GM19452 (cell line): ENCODE results near the gene FAAP24.
"Not testable (repeated sequence)": the region's sequence is repeated elsewhere in the genome, so short reads cannot be mapped to it uniquely, and the experiment has no call there.

ENCODE experiments used
- ATAC-seq: cut with Tn5 transposase; IDR thresholded peaks from one replicate; pipeline ENCODE4 v1.9.1; 2021; ENCODE audit not compliant: unreplicated experiment

Gene FAAP24

GRCh38 chr19:32971715-32972540 is at the start of gene FAAP24, which contains the start of gene CEP89:
FAAP24 (plus strand) TSS chr19:32972242; CDS start chr19:32973197, 955 bp downstream.
CEP89 (minus strand) TSS chr19:32971958; CDS start chr19:32971874, 84 bp downstream.
- ATAC-seq = peak; percentile 99

- no peak for ATAC-seq
Measured at GRCh38 chr19:32924200-32924599, 47.8 kb upstream of the FAAP24 start.

- ATAC-seq = no peak
Measured at GRCh38 chr19:32928806-32929205, 43.2 kb upstream of the FAAP24 start.

- ATAC-seq = no peak
Measured at GRCh38 chr19:32930567-32930966, 41.5 kb upstream of the FAAP24 start.

- ATAC-seq = no peak
Measured at GRCh38 chr19:32933571-32933970, 38.5 kb upstream of the FAAP24 start.

GRCh38 chr19:32935629-32936028 is 36.4 kb upstream of the FAAP24 start:
- no peak for ATAC-seq

- ATAC-seq = no peak
Measured at GRCh38 chr19:32936065-32936464, 36.0 kb upstream of the FAAP24 start.

- not testable (repeated sequence) for ATAC-seq
Measured at GRCh38 chr19:32941273-32941672, 30.8 kb upstream of the FAAP24 start.

- no peak for ATAC-seq
Measured at GRCh38 chr19:32945260-32945659, 26.8 kb upstream of the FAAP24 start.

- no peak for ATAC-seq
Measured at GRCh38 chr19:32966750-32967149, 5.3 kb upstream of the FAAP24 start.

- no peak for ATAC-seq
Measured at GRCh38 chr19:32969549-32969948, 2.5 kb upstream of the FAAP24 start.

GRCh38 chr19:32971012-32971595 is 938 bp upstream of the FAAP24 start:
- ATAC-seq = no peak

GRCh38 chr19:32976223-32976805 is 4.3 kb downstream of the FAAP24 start:
- ATAC-seq = no peak

GRCh38 chr19:32977280-32977679 is 5.2 kb downstream of the FAAP24 start:
- no peak for ATAC-seq

GRCh38 chr19:32977813-32978212 is 5.8 kb downstream of the FAAP24 start:
- ATAC-seq = not testable (repeated sequence)

- not testable (repeated sequence) for ATAC-seq
Measured at GRCh38 chr19:32979807-32980206, 7.8 kb downstream of the FAAP24 start.

- ATAC-seq = not testable (repeated sequence)
Measured at GRCh38 chr19:32982488-32982887, 10.4 kb downstream of the FAAP24 start.

GRCh38 chr19:32988254-32988653 is 16.2 kb downstream of the FAAP24 start:
- not testable (repeated sequence) for ATAC-seq

- no peak for ATAC-seq
Measured at GRCh38 chr19:32988724-32989123, 16.7 kb downstream of the FAAP24 start.

- not testable (repeated sequence) for ATAC-seq
Measured at GRCh38 chr19:32995966-32996365, 23.9 kb downstream of the FAAP24 start.

GRCh38 chr19:32997061-32997464 is 25.0 kb downstream of the FAAP24 start:
- not testable (repeated sequence) for ATAC-seq
